HG02763 (cell line): ENCODE data around the gene SPACA5B.
"Not testable (repeated sequence)": the region's sequence is repeated elsewhere in the genome, so short reads cannot be mapped to it uniquely, and the experiment has no call there.

Source experiments
- ATAC-seq: cut with Tn5 transposase; IDR thresholded peaks from one replicate; pipeline ENCODE4 v1.9.1; 2021; ENCODE audit warnings: mild to moderate bottlenecking, moderate library complexity; ENCODE audit not compliant: unreplicated experiment

Gene SPACA5B

GRCh38 chrX:48130326-48130725 lies at the start of gene SPACA5B:
Gene SPACA5B, plus strand, starts transcription at chrX:48130626. Its CDS starts 62 bp downstream, at chrX:48130688.
- ATAC-seq: not testable (repeated sequence)

DNA sequence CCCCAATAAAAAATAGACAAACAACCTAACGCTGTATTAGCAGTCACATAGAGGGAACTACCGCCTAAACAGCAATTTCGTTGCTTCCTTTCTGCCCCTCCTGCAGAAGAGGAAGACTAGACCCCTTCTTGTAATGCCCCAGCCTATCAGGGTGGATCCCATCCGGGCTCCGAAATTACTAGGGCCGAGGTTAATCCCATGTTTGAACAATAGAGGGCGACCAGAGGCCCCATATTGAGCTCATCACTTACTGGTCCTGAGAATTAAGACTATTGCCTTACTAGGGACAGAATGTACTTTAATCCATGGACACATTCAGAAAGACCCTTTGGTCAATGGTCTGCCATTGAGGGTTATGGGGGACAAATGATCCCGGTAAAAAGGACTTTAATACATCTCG lies 47.2 kb upstream of the SPACA5B start:
- no peak for ATAC-seq

- no peak for ATAC-seq
These were observed 46.7 kb upstream of the SPACA5B start for GRCh38 chrX:48083706-48084105.

DNA sequence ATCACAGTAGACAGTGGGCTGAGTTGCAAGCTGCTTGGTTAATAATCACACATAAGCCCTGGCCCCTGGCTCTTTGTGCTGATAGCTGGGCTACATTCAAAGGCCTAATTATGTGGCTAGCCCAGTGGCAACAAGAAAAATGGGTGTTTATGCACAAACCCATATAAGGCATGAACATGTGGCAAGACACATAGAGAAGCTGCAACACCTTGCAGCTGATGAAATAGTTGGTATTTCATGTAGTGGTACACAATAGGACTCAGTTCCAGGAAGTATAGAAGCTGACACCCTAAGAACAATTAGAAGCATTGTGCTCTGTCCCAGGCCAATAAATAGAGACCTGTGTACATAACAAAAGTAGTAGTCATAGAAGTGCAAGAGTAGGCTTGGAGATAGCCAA lies 44.3 kb upstream of the SPACA5B start:
- no peak for ATAC-seq

DNA sequence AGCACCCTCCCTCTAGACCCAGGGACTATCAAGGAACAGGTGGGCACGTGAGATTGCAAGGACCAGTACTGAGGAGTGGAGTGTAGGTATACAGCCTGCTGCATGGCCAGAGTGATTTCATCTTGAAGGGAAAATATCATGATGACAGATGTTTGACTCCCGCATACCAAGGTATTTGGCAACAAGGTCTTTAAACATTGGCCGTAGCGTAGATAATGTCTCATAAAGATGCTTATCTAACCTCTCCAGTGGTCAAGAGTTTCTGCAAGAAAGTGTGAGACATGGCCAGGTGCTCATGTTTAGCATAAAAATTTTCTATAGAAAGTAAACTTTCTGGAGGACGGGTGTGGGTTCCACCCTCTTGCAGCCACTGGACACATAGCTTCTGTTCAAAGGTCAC lies 40.3 kb upstream of the SPACA5B start:
- ATAC-seq: no peak

DNA sequence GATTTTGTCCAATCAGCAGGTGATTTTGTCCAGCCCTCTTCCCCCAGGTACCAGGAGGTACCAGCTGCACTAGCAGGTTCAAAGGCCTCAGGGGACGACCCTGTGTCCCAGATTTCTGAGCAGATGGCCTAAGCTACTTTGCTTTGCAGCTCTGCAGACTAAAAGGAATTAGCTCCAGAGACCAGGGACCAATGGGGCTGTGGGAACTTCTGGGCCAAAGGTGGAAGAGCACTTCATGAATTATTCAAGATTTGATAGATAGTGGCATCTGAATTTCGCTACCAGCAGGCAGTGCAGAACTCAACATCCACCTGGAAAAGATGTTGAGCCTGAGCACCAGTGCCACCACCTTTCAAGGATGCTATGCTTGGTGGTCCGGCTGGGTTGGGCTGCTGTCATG lies 37.9 kb upstream of the SPACA5B start:
- not testable (repeated sequence) for ATAC-seq

- ATAC-seq: no peak
These were observed 29.0 kb upstream of the SPACA5B start for GRCh38 chrX:48101443-48101842.

GRCh38 chrX:48102874-48103374 lies 27.5 kb upstream of the SPACA5B start:
- ATAC-seq: no peak

- ATAC-seq: no peak
These were observed 22.7 kb upstream of the SPACA5B start for GRCh38 chrX:48107717-48108116.

DNA sequence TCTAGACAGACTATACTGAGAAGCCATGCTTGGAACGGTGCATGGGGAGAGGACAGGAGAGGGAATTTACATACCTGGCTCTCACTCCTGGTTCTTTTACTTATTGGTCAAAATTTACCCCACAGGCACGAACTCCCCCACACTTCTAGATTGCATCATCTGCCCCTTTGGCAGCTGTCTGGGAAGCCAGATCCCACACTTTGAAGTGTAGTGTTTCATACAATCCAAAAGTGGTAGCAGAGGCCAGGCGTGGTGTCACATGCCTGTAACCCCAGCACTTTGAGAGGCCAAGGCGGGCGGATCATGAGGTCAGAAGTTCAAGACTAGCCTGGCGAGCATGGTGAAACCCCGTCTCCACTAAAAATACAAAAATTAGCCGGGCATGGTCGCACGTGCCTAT lies 5.1 kb upstream of the SPACA5B start:
- ATAC-seq: not testable (repeated sequence)

DNA sequence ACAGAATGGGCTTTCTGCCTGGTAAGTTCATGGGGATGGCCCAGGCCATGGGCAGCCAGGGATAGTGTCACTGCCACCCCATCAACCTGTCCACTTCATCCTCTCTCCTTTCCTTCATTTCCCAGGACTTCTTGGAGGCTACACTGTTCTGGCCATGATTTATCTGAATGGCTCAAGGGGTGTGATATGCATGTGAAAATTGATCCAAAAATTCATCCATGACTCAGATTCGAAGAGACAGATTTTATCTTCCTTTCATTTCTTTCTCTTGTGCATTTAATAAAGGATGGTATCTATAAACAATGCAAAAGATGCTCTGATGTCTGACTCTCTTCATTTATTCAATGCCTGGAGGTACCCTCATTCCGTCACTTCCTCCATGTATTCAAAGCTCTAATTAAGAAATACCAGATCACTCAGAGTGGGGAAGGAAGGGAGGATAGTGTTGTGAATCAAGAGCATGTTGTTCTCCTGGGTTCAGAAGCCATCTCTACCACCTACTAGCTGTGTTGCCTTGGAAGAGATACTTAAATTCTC lies 1.9 kb downstream of the SPACA5B start:
- not testable (repeated sequence) for ATAC-seq

GRCh38 chrX:48139076-48139475 lies 8.7 kb downstream of the SPACA5B start:
- not testable (repeated sequence) for ATAC-seq

DNA sequence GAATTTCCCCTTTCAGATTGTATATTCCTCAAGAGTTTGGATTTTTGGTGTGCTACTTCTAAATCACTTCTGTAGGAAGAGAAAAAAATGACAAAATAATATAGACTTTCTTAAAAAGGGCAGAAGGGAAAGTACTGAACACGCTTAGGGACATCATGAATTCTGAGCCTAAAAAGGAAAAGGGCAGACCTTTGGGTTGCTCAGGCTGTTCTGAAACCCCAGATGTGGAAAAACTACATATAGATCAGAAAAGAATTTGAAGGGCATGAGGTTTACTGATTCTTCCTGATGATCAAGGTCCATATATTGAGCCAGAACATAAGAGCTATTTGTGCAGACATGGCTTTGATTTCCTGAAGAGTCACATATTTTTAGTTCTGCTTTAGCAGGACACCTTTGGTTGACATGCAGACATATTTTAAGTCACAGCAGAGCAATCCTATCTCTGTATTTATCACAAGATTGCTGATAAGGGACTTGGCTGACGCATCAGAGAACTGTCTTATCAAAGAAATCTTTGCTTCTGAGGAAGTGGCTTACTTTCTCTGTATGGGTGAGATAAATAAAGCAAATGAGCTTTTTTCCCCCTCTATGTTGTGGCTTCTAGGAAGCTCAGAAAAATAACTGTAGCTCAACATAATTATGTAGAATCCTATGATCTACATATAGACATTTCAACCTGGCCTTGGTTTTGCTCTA lies 11.5 kb downstream of the SPACA5B start:
- ATAC-seq: not testable (repeated sequence)

GRCh38 chrX:48142697-48143096 lies 12.3 kb downstream of the SPACA5B start:
- not testable (repeated sequence) for ATAC-seq

GRCh38 chrX:48153769-48154168 lies 23.3 kb downstream of the SPACA5B start:
- ATAC-seq: no peak

GRCh38 chrX:48154796-48155195 lies 24.4 kb downstream of the SPACA5B start:
- ATAC-seq: no peak

DNA sequence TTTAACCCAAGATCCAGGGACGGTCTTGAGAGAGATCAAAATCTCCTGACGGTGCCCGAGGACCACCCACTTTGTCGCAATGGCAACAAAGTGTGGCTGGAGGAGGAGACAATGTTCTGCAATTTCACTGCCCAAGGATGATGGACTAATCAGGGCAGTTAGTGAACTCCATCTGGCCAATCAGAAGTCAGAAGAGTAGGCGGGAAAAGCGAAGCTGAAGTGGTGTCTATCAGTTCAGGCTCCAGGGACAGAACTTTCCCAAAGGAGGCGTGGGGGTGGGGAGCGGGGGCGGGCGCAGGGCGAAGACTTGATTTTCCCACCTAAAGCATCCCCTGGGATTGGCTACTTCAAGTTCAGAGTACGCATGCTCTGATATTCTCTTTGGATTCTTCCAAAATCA lies 25.6 kb downstream of the SPACA5B start:
- ATAC-seq: no peak

DNA sequence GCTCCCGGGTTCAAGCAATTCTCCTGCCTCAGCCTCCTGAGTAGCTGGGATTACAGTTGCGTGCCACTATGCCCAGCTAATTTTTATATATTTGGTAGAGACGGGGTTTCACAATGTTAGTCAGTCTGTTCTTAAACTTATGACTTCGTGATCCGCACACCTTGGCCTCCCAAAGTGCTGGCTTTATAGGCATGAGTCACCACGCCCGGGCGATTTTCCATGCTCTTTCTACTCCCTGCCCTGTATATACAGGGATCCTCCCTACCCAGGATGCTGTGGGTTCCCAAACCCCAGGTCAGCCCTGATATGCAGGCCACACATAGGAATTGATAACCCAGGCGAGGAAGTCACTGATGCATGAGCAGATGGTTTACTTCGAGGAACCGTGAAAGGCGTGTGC lies 34.8 kb downstream of the SPACA5B start:
- ATAC-seq: no peak

DNA sequence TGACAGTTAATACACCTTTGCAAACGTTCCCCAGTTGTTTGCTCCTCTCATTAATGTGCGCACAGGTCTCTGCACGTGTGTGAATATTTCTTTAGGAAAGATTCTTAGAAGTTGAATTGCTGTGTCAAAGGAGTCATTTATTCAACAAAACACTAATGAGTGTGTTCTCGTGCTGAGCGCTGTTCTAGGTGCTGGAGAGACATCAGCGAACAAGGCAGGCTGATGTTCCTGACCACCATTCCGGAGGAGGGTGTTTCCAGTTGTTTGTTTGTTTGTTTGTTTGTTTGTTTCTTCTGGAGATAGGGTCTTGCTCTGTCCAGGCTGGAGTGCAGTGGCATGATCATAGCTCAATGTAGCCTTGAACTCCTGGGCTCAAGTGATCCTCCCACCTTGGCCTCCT lies 35.9 kb downstream of the SPACA5B start:
- ATAC-seq: not testable (repeated sequence)

GRCh38 chrX:48179691-48180090 lies 49.3 kb downstream of the SPACA5B start:
- no peak for ATAC-seq

- ATAC-seq: no peak
These were observed 50.4 kb downstream of the SPACA5B start for GRCh38 chrX:48180811-48181210.

- not testable (repeated sequence) for ATAC-seq
These were observed 51.5 kb downstream of the SPACA5B start for GRCh38 chrX:48181882-48182281.
